Hematopoietic multipotent progenitor cell treated with erythropoietin and hydrocortisone succinate and interleukin-3 and kit ligand, for 17 days (in vitro differentiated cells): ENCODE data around the gene SRC.

Experiments
- DNase-seq: peaks from one replicate; pipeline ENCODE4 v3.0.0-alpha.2; 2015; ENCODE audit warnings: low spot score

The SRC gene

DNA sequence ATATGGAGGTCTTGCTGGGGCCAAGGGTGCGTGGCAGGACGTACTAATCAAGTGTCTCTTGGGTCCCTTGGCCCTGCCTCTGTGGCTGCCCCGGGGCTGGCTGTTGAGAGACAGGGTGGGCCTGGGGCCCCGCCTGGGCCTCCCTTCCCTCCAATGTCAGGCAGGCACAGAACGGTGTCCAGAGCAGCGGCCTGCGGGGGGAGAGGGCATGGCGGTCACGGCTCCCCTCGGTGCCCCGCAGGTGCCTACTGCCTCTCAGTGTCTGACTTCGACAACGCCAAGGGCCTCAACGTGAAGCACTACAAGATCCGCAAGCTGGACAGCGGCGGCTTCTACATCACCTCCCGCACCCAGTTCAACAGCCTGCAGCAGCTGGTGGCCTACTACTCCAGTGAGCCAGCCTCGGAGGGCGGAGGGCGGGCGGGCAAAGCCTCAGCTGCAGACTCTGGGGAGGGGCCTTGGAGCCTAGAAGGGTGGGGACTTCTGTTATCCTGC, 50.0 kb downstream of the SRC start:
- no peak for DNase-seq

DNA sequence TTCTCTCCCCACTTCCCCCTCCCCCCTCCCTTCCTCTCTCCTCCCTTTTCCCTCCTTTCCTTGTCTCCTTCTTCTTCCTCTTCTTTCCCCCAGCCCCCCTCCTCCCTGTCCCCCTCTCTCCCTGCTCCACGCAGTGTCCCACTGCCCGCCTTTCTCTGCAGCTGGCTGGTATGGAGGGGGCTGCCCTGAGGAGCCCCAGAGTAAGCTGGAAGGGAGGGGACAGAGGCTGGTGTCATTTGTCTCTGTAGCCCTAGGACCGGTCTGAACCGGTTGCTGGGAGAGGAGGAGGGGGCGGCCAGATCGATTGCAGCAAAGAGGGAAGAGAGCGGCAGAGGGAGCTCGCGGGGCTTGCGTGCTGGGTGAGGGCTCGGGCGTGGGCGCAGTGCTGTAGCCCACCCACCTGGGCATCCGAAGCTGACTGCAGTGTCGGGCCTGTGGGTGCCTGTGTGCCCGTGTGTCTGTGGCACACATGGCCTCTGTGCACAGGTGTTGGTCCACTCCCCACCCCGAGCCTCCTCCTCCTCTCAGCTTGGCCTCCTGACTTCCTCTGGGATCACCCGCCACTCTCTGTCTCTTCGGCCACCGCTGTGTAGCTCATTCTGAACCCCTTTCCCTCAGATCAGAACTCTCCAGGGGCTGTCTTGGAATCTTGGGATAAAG, 50.6 kb downstream of the SRC start:
- no peak for DNase-seq

DNA sequence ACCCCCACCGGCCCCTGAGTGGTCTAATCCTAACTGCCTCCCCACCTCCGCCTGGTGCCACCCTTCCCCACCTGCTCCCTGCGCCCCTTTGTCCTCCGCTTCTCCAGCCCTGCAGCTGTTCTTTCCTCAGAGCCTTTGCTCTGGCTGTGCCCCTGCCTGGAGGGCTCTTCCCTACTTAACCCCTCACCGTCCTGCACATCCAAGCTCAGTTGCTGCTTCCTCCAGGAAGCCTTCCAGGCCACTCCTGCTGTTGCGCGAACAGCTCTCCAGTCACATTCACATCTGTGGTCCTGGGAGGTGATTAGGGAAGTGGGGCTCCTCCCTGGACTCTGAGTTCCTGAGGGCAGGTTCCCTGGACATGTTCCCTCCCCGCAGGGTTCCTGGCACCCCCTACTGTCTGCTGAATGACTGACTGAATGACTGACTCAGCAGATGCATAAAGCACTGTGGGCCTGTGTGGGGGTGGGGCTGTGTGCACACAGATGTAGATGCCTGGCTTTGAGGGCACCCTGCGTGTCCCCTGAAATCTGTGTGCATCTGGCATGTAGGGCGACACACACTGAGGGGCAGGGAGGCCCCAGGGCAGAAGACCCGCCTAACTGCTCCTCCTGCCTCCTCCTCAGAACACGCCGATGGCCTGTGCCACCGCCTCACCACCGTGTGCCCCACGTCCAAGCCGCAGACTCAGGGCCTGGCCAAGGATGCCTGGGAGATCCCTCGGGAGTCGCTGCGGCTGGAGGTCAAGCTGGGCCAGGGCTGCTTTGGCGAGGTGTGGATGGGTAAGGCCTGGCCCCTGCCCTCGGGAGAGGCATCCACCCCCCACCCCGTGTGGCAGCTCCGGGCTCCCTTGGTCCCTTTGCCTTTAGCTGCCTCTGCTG, 51.4 kb downstream of the SRC start:
- no peak for DNase-seq

DNA sequence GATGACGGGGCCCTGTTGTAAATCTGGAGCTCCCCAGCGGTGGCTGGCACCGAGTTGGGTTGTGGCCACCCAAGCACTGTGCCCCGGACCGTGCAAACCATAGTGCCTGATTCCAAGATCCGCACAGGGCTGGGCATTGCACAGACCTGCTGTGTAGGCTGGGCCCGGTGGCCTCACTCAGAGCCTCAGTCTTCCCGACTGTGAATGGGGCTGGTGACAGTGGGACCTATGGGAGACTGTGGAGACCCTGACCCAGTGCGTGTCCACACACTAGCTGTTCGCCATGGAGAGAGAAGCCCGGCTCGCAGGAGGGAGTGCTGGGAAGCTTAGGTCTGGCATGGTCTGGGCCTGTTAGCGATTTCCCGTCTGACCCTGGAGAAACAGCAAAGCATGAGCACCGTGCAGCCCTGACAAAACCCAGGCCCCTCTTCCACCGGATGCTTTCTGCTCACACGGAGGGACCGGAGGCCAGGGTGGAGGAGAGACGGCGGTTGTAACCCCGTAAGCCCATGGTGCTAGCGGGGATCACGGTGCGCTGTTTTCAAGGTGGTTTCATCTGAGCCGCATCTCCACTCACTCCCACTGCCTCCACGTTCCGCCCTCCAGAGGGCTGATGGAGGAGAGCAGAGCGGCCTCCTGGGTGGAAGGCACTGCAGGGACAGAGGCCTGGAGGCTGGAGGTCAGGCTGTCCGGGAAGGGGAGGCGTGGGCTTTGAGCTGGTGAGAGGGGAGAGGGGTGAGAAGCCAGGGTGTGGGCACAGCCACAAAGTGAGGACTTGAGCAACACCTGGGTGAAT, 52.2 kb downstream of the SRC start:
- no peak for DNase-seq

DNA sequence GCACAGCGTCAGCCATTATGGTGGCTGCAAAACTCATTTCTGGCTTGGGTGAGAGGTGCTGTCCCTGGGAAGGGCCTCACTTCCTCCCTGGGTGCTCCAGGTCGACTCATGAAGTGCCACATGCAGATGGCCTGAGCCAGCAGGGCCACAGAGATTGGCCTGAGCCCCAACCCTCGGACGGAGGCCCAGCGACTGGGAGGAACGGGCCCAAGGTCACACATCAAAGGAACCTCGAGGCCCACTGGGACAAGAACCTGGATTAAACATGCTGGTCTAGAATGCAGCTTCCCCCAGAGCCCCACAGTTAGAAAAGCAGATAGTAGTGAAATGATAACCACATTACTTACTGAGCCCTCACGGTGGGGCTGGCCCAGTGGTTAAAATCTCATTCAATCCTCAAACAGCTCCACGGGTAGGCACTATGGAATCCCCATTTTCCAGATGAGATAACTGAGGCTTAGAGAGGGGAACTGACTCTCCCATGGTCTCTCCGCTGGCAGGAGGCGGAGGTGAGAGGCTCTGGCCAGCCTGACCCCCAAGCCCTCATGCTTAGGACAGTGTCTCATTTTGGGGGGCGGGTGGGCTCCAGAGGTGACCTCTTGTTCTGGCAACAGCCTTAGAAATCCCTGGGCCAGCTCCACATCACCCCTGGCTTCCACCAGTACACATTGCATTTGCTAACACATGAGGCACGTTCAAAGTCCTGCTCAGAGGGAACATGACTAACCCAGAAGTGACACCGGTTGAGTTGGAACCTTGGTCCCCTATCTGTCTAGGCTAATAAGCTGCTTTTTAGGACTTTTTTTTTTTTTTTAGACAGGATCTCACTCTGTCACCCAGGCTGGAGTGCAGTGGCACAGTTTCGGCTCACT, 53.0 kb downstream of the SRC start:
- DNase-seq: no peak

DNA sequence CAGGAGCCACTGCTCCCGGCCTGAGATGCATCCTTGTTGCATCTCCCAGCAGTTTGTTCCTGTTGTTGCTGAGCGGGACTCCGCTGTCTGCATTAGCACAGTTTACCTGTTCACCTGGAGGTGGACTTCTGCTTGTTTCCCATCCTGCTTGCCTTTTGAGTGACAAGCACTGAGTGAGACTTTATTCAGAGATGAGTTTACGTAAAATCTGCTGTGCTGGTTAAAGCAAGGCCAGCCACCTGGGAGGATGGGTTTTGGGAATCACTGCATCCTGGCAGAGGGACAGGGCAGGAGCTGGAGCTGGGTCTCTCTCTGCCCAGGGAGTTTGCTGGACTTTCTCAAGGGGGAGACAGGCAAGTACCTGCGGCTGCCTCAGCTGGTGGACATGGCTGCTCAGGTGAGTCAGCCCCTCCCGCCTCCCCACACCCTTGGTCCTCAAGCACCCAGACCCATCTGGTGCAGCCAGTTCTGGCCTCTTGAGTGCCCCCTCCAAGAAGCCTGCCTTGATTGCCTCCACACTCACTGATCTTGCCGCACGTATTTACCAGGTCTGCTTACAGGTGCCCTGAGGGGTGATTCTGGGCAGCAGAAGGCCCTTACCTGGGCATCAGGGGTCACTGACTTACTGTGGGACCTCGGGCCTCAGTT, 55.5 kb downstream of the SRC start:
- no peak for DNase-seq

DNA sequence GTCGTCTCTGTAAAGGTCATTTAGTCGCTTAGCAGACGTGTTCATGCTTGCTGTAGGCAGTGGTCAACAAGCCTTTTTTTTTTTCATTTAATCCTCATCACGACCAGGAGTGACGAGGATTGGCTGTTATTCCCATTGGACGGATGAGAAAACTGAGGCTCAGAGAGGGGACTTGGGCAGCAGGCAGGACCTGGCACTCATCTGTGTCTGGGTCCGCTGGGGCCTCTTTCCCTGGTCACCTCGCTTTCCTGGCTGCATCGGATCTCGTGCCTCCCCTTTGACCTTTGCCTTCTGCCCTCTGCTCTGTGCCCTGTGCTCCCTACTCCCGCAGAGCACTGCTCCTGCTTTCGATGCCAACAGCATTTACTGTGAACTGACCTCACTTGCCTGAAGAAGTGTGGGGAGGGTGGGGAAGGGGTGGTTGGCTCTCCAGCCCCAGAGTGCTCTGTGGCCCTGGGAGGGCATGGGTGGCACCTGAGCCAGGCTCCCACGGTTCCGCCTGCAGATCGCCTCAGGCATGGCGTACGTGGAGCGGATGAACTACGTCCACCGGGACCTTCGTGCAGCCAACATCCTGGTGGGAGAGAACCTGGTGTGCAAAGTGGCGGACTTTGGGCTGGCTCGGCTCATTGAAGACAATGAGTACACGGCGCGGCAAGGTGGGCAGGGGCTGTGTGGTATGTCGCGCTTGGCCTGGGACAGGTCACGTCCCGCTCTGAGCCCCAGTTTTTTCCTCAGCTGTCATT, 56.2 kb downstream of the SRC start:
- DNase-seq: no peak

DNA sequence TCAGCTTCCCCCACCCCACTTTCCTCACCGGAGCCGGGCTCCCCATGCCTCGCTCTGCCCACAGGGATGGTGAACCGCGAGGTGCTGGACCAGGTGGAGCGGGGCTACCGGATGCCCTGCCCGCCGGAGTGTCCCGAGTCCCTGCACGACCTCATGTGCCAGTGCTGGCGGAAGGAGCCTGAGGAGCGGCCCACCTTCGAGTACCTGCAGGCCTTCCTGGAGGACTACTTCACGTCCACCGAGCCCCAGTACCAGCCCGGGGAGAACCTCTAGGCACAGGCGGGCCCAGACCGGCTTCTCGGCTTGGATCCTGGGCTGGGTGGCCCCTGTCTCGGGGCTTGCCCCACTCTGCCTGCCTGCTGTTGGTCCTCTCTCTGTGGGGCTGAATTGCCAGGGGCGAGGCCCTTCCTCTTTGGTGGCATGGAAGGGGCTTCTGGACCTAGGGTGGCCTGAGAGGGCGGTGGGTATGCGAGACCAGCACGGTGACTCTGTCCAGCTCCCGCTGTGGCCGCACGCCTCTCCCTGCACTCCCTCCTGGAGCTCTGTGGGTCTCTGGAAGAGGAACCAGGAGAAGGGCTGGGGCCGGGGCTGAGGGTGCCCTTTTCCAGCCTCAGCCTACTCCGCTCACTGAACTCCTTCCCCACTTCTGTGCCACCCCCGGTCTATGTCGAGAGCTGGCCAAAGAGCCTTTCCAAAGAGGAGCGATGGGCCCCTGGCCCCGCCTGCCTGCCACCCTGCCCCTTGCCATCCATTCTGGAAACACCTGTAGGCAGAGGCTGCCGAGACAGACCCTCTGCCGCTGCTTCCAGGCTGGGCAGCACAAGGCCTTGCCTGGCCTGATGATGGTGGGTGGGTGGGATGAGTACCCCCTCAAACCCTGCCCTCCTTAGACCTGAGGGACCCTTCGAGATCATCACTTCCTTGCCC, 57.4 kb downstream of the SRC start:
- no peak for DNase-seq

DNA sequence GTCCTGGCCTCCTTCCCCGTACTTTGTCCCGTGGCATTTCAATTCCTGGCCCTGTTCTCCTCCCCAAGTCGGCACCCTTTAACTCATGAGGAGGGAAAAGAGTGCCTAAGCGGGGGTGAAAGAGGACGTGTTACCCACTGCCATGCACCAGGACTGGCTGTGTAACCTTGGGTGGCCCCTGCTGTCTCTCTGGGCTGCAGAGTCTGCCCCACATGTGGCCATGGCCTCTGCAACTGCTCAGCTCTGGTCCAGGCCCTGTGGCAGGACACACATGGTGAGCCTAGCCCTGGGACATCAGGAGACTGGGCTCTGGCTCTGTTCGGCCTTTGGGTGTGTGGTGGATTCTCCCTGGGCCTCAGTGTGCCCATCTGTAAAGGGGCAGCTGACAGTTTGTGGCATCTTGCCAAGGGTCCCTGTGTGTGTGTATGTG, 58.5 kb downstream of the SRC start:
- no peak for DNase-seq

DNA sequence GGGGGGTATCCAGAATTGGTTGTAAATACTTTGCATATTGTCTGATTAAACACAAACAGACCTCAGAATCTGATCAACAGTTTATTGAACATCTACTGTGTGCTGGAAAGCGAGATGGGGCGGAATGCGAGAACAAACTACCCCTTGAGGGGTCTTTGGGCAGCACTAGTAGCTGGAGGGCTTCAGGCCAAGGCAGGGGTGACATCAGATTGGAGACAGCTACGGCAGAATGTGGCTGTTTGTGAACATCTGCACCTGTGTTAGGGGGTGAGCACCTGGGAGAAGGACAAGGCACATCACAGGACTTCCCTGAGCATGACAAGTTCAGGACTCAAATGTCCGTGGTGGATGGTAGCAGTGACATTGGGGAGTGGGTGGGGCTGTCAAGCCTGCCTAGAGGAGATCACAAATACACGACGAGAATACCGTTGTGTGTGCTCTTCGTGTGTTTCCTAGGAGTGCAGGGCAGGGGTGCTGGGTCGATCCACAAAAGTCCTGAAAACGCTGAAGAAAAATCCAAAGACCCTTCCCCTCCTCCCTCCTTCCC, 59.5 kb downstream of the SRC start:
- DNase-seq: no peak

DNA sequence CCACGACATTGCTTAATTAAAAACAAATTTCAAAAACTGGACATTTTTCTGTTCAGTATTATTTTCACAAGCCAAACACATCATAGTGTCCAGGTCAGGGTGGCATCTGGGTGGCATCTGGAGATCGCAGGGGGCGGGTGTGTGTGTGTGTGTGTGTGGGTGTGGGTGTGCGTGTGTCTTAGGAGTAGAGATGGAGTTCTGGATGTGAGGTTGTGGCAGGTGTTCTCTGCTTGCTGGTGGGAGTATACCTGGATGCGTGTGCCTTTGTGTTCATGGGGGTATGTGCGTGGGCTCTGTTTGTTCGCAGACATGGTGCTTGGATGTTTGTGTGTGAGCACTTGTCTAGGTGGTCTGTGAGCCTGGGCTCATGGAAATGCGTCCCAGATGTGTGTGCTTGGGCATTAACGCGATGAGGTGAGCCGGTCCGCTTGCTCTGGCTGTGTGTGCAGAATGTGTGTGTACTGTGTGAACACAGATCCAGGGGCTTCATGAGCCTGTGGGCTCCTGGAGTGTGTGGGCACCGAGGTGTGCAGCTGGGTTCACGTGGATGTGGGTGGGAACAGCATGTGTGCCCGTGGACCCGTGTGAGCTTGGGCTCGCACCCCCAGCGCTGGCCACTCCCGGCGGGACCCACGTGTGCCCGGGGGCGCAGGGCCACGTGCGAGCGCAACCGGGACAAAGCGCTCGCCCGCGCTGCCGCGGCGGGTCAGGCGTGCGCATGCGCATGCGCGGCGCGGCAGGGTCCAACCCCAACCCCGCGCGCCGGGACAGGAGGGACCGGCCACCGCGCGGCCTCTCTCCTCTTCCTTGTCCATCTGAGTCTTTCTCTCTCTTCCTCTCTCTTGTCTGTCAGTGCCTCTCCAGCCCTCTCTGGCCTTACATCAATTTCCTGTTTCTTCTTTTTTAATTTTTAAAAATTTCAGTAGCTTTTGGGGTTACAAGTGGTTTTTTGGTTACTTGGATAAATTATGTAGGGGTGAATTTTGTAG, 60.4 kb downstream of the SRC start:
- DNase-seq: no peak

DNA sequence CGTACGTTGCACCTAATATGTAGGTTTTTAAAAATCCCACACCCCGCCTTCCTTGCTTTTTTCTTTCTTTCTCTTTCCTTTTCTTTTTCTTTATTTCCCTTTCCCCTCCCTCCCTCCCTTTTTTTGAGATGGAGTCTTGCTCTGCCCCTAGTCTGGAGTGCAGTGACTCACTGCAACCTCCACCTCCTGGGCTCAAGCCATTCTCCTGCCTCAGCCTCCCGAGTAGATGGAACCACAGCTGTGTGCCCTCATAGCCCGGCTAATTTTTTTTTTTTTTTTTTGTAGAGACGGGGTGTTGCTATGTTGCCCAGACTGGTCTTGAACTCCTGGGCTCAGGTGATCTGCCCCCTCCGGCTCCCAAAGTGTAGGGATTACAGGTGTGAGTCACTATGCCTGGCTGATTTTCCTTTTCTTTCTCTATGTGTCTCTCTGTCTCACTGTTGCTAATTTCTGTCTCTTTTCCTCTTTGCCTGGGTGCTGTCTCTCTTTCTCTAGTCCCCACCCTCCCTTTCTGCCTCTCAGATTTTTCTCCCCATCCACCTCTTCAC, 61.2 kb downstream of the SRC start:
- no peak for DNase-seq

DNA sequence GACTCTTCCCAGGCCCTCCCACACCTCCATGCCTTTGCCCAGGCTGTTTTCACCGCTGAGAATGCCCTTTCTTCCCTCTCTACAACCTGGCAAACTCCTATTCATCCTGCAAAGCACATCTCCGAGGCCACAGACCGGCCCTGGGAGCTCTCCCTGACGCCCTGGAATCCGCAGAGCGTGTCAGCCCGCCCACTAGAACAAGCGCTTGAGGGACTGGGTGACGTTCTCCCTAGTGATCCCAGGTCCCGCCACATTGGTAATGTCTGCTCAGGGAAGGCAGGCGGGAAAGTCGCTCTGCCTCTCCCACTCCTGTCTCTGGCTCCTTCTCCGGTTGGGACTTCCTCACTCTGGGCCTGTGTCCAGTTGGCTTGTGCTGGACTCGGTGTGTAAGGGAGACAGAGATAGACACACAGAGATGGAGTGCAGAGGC, 61.6 kb downstream of the SRC start:
- no peak for DNase-seq

DNA sequence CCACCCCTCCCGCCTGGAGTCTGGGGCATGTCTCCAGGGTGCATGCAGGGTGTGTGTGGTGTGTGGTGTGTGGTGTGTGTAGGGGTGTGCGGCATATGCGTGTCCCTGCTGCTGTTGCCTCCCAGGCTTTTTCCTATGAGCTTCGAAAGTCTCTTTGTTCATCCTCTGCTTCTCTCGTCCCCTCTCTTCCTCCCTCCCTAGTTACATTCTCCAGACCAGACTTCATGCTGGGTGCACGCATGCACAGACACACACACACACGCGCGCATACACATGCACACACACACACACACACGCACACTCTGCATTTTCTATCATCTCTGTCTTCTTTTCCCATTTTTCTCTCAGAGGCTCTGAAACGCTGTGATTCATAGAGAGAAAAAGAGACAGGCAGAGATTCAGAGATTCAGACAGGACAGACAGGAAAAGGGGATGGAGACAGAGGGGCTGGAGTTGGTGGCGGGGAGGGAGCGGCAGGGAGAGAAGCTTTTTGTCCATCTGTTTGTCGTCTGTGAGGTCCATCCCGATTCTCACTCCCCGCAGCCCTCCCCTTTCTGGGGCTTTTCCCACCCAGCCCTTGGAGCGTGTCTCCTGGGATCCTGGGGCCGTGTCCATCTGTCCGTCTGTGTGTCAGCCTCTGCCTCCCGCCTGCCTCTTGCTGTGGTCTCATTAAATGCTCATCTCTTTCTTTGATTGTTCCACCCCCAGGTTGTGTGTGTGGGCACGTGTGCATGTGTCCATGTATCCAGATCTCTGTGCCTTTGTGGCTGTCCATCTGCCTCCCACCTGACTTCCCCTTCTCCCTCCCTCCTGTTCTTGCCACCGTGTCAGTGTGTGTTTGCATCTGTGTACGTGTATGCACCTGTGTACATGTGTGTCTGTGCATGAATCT, 62.6 kb downstream of the SRC start:
- DNase-seq: no peak

DNA sequence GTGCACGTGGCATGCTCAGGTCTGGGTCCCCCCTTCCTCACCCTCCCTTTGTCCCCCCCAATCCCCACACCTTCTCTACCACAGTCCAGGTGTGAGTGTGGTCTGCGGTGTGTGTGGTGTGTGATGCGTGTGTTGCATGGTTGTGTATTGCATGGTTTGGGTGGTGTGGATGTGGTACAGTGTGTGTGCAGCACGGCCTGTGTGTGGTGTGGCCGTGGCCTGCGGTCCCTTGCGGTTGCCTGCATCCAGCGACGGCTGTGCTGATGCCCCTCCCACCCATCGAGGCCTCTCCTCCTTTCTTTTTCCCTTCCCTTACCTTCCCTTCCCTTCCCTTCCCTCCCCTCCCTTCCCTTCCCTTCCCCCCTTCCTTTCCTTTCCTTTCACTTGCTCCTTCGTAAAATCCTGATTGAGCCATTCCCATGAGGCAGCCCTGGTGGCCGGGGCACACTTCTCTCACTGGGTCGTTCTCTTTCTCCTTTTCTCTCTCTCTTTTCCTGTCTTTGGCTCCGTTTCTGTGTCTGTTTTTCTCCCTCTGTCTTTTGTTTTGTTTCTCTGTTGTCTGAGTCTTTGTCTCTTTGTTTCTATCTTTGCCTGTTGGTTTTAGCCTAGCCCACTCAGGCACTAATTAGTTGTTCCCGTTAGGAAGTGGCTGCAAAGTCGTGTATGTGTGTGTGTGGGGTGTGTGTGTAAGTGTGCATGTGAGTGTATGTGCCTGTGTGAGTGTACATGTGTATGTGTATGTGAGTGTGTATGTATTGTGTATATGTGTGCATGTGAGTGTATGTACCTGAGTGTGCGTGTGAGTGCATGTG, 65.7 kb downstream of the SRC start:
- no peak for DNase-seq

DNA sequence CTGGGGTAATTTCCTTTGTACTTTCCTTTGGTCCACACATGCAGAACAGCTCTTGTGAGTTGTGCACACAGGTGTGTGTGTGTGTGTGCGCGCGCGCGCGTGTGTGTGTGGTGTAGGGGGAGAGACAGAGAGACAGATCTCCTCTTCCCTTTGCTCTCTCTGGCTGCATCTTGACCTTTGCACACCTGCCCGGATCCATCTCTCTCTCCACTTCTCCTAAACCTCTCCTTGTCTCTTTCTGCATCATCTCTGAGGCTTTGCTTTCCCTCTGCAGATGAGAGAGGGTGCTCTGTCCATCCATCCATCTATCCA, 67.0 kb downstream of the SRC start:
- DNase-seq: no peak
